ENCODE results near the gene BST1.

The BST1 gene

GRCh38 chr4:15659768-15660570, 42.9 kb upstream of the BST1 start:
- no peak for TF ChIP-seq EZH2phosphoT487 (conservative IDR thresholded peaks at IDR 0.05; ENCODE audit: low read length)
- no peak for TF ChIP-seq CTCF (IDR thresholded peaks at IDR 0.05; ENCODE audit: insufficient read depth, low read length, poor library complexity, severe bottlenecking)
- Histone ChIP-seq H3K27me3 (ENCODE audit: low read length) (no peaks in the 10 kb centered on the region), H3K4me3 (ENCODE audit: insufficient read depth, low read length, poor library complexity, severe bottlenecking) (no peak overlapping the region), H3K36me3 (ENCODE audit: low read length) (no peaks in the 10 kb centered on the region), H3K9me3 (ENCODE audit: insufficient read depth, low read length) (no peaks in the 10 kb centered on the region), H3K4me2 (ENCODE audit: low read depth, low read length, poor library complexity, severe bottlenecking) (no peak overlapping the region), H4K20me1 (ENCODE audit: low read depth, low read length) (no peaks in the 10 kb centered on the region), H3K79me2 (ENCODE audit: insufficient read depth, low read length) (no peaks in the 10 kb centered on the region), H2AFZ (ENCODE audit: low read depth, low read length, severe bottlenecking) (no peak overlapping the region), H3F3A (ENCODE audit: insufficient read depth) (peaks cover 24% of the 10 kb centered on the region), H3K9ac (ENCODE audit: low read length) (no peak overlapping the region), H3K9me2 (replicated peaks; ENCODE audit: insufficient read depth, low read length) (no peaks in the 10 kb centered on the region), H3K27ac (ENCODE audit: low read depth, low read length) (no peak overlapping the region)

- Histone ChIP-seq H3K9me3 (ENCODE audit: insufficient read depth, low read length) (no peaks in the 10 kb centered on the region), H2AFZ (ENCODE audit: low read depth, low read length, severe bottlenecking) (no peak overlapping the region), H3K79me2 (ENCODE audit: insufficient read depth, low read length) (peaks cover 21% of the 10 kb centered on the region; the same call in 1 of the 2 replicates), H3K36me3 (ENCODE audit: low read length) (peaks cover 11% of the 10 kb centered on the region; the same call in 1 of the 2 replicates), H3K4me3 (ENCODE audit: insufficient read depth, low read length, poor library complexity, severe bottlenecking) (no peak overlapping the region), H4K20me1 (ENCODE audit: low read depth, low read length) (no peaks in the 10 kb centered on the region), H3K9me2 (replicated peaks; ENCODE audit: insufficient read depth, low read length) (no peaks in the 10 kb centered on the region), H3K27ac (ENCODE audit: low read depth, low read length) (no peak overlapping the region), H3K4me2 (ENCODE audit: low read depth, low read length, poor library complexity, severe bottlenecking) (no peak overlapping the region), H3K27me3 (ENCODE audit: low read length) (no peaks in the 10 kb centered on the region), H3K9ac (ENCODE audit: low read length) (no peak overlapping the region), H3F3A (ENCODE audit: insufficient read depth) (peaks cover 10% of the 10 kb centered on the region; the same call in 1 of the 2 replicates)
- TF ChIP-seq EZH2phosphoT487 (conservative IDR thresholded peaks at IDR 0.05; ENCODE audit: low read length) (no peak), CTCF (IDR thresholded peaks at IDR 0.05; ENCODE audit: insufficient read depth, low read length, poor library complexity, severe bottlenecking) (no peak)
These were observed 37.0 kb upstream of the BST1 start for GRCh38 chr4:15665753-15666365.

- Histone ChIP-seq H2AFZ (ENCODE audit: low read depth, low read length, severe bottlenecking) (no peak overlapping the region), H3K27me3 (ENCODE audit: low read length) (no peaks in the 10 kb centered on the region), H3K27ac (ENCODE audit: low read depth, low read length) (no peak overlapping the region), H3K36me3 (ENCODE audit: low read length) (peaks cover 11% of the 10 kb centered on the region; the same call in 1 of the 2 replicates), H3K4me3 (ENCODE audit: insufficient read depth, low read length, poor library complexity, severe bottlenecking) (no peak overlapping the region), H3F3A (ENCODE audit: insufficient read depth) (peaks cover 10% of the 10 kb centered on the region; the same call in 1 of the 2 replicates), H3K9me2 (replicated peaks; ENCODE audit: insufficient read depth, low read length) (no peaks in the 10 kb centered on the region), H3K79me2 (ENCODE audit: insufficient read depth, low read length) (peaks cover 30% of the 10 kb centered on the region), H3K9ac (ENCODE audit: low read length) (no peak overlapping the region), H4K20me1 (ENCODE audit: low read depth, low read length) (no peaks in the 10 kb centered on the region), H3K9me3 (ENCODE audit: insufficient read depth, low read length) (no peaks in the 10 kb centered on the region), H3K4me2 (ENCODE audit: low read depth, low read length, poor library complexity, severe bottlenecking) (no peak overlapping the region)
- TF ChIP-seq CTCF (IDR thresholded peaks at IDR 0.05; ENCODE audit: insufficient read depth, low read length, poor library complexity, severe bottlenecking) (no peak), EZH2phosphoT487 (conservative IDR thresholded peaks at IDR 0.05; ENCODE audit: low read length) (no peak)
These were observed 35.9 kb upstream of the BST1 start for GRCh38 chr4:15667006-15667405.
